ENCODE measurements around the gene MYH15. TPM values are rescaled to one million over a fixed set of nuclear protein-coding genes. Genes with fewer than 3 reads are reported as not detected.

The MYH15 gene
- total RNA-seq, 1 donor from 2014 or later, result 0.05 TPM

- Mint-ChIP-seq H3K4me3 (ENCODE audit: unreplicated experiment) (no peak overlapping the region), H3K27me3 (ENCODE audit: low read depth) (no peaks in the 10 kb centered on the region), H3K36me3 (ENCODE audit: low read depth) (no peaks in the 10 kb centered on the region), H3K27ac (ENCODE audit: unreplicated experiment) (no peak overlapping the region), H3K9me3 (ENCODE audit: low read depth) (no peaks in the 10 kb centered on the region), H3K4me1 (ENCODE audit: low read depth) (peaks cover 7% of the 10 kb centered on the region)
- TF ChIP-seq CTCF (IDR thresholded peaks at IDR 0.05), result no peak
- DNase-seq (ENCODE audit: low spot score), result no peak
These were observed 31.2 kb downstream of the MYH15 start for GRCh38 chr3:108479224-108479623.

- DNase-seq (ENCODE audit: low spot score), result no peak
- Mint-ChIP-seq H3K4me1 (ENCODE audit: low read depth) (peaks cover 7% of the 10 kb centered on the region), H3K36me3 (ENCODE audit: low read depth) (no peaks in the 10 kb centered on the region), H3K27me3 (ENCODE audit: low read depth) (no peaks in the 10 kb centered on the region), H3K27ac (ENCODE audit: unreplicated experiment) (no peak overlapping the region), H3K9me3 (ENCODE audit: low read depth) (no peaks in the 10 kb centered on the region), H3K4me3 (ENCODE audit: unreplicated experiment) (no peak overlapping the region)
- TF ChIP-seq CTCF (IDR thresholded peaks at IDR 0.05), result peak; percentile 90
These were observed 32.8 kb downstream of the MYH15 start for GRCh38 chr3:108477511-108478147.

GRCh38 chr3:108475220-108475782, 35.1 kb downstream of the MYH15 start:
- Mint-ChIP-seq H3K4me1 (ENCODE audit: low read depth) (peaks cover 21% of the 10 kb centered on the region), H3K27me3 (ENCODE audit: low read depth) (no peaks in the 10 kb centered on the region), H3K27ac (ENCODE audit: unreplicated experiment) (no peak overlapping the region), H3K4me3 (ENCODE audit: unreplicated experiment) (no peak overlapping the region), H3K9me3 (ENCODE audit: low read depth) (no peaks in the 10 kb centered on the region), H3K36me3 (ENCODE audit: low read depth) (no peaks in the 10 kb centered on the region)
- DNase-seq (ENCODE audit: low spot score), result no peak
- no peak for TF ChIP-seq CTCF (IDR thresholded peaks at IDR 0.05)

GRCh38 chr3:108474581-108474980, 35.8 kb downstream of the MYH15 start:
- no peak for TF ChIP-seq CTCF (IDR thresholded peaks at IDR 0.05)
- no peak for DNase-seq (ENCODE audit: low spot score)
- no peaks in the 10 kb centered on the region for H3K27me3 Mint-ChIP-seq (ENCODE audit: low read depth)
- H3K4me1 Mint-ChIP-seq (ENCODE audit: low read depth), result peaks cover 21% of the 10 kb centered on the region
- no peaks in the 10 kb centered on the region for H3K9me3 Mint-ChIP-seq (ENCODE audit: low read depth)
- no peak overlapping the region for H3K4me3 Mint-ChIP-seq (ENCODE audit: unreplicated experiment)
- no peak overlapping the region for H3K27ac Mint-ChIP-seq (ENCODE audit: unreplicated experiment)
- H3K36me3 Mint-ChIP-seq (ENCODE audit: low read depth), result no peaks in the 10 kb centered on the region

GRCh38 chr3:108473711-108474110, 36.7 kb downstream of the MYH15 start:
- no peaks in the 10 kb centered on the region for H3K9me3 Mint-ChIP-seq (ENCODE audit: low read depth)
- no peaks in the 10 kb centered on the region for H3K27me3 Mint-ChIP-seq (ENCODE audit: low read depth)
- no peaks in the 10 kb centered on the region for H3K36me3 Mint-ChIP-seq (ENCODE audit: low read depth)
- H3K27ac Mint-ChIP-seq (ENCODE audit: unreplicated experiment), result no peak overlapping the region
- no peak for TF ChIP-seq CTCF (IDR thresholded peaks at IDR 0.05)
- DNase-seq (ENCODE audit: low spot score), result no peak
- H3K4me1 Mint-ChIP-seq (ENCODE audit: low read depth), result peaks cover 21% of the 10 kb centered on the region
- H3K4me3 Mint-ChIP-seq (ENCODE audit: unreplicated experiment), result no peak overlapping the region
